Measurements from ENCODE around the gene ADARB1.

ADARB1 gene

DNA sequence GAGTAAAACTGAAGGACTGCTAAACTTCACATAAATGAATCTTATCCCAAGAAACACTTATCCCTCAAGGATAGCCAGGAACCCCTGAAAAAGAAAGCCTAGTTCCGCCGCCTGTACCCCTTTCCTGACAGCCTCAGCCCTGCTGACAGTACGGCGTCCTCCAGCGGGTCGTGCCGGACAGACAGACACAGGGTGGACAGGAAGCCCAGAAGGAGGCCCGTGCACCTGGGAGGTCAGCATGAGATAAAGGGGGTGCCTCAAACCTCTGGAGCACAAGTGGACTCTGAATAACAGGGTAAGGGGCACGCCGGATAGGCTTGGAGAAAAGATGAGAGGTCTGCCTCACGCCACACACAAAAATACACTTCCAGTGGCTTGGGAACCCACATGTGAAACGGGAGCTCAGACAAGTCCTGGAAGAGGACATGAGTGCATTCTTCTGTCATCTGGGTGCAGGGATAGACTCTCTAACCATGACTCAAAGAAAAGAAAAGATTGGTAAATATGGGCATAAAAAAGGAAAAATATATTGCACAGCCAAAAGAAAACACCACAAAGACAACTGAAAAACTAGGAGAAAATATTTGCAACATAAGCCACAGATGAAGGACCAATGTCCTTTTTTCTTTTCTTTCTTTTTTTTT lies 17.3 kb upstream of the ADARB1 start:
- DNase-seq, result no peak

DNA sequence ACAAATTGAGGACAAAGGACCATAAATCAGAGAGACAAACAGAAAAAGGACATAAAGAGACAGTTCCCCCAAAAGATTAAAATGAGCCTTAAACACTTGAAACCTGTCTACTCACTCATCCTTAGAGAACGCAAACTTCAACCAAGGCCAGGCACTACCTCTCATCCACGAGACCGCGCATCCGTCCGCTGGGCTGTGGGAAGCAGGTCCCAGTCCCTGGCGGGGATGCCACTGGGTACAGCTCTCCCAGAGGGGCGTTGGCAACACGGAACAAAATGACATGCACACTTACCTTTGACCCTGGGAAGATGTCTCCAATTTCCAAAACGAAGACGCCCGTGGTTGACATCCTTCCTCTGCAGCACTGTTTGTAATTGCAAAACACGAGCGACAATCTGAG lies 16.5 kb upstream of the ADARB1 start:
- no peak for DNase-seq

DNA sequence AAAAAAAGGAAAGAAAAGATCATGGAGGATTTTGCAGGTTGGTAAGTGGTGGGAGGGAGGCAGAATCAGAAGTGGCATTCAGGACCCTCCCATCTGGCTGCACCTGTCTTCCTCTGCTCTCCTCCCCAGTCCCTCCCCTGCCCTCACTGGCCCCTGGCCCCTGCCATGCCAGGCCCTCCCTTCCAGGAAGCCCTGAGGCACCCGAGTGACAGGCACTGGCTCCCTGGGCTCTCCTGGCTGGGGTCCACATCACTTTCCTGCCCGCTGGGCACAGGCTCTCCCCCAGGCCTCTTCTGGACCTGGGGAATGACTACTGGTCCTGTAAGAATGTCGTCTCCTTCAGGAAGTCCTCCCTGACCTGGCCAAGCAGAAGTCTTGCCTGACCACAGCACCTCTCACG lies 15.3 kb upstream of the ADARB1 start:
- DNase-seq, result no peak

DNA sequence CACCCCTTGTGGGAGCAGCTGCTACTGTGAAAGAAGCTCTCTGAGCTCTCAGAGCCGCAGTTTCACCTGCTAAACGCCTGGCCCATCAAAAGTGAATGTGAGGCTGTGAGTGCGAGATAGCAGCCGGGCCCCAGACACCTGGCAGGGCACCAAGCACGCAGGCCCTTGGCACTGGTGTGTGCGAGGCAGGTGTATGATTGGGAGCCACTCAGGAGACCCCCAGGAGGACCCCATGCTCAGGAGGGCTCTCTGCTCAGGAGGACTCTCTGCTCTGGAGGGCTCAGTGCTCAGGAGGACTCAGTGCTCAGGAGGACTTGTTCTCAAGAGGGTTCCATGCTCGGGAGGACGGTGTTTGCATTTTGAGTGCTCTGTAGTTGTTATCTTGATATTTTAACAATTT lies 14.3 kb upstream of the ADARB1 start:
- no peak for DNase-seq

DNA sequence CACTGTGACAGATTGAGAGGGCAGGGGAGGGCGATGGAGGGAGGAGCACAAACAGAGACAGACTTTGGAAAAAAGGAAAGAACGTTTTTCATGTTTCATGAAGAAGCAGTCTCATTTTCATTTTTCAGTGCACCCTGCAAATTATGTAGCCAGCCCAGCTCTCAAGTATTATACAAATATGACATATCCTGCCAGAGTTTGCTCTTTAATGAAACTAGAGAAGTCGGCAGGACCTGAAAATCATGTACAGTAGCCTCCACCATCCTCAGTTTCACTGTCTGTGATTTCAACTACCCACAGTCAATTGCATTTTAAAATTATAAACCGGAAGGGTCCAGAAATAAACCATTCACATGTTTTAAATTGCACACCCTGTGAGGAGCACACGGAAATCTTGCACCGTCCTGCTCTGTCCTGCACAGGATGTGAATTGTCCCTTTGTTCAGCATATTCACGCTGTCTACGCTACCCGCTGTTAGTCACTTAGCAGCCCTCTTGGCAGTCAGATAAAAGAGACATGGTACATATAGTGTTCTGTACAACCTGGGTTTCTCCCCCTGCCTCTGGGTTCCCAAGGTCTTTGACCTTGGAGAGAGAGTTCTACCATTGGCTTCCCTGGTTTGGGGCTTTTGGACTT lies 13.6 kb upstream of the ADARB1 start:
- no peak for DNase-seq

DNA sequence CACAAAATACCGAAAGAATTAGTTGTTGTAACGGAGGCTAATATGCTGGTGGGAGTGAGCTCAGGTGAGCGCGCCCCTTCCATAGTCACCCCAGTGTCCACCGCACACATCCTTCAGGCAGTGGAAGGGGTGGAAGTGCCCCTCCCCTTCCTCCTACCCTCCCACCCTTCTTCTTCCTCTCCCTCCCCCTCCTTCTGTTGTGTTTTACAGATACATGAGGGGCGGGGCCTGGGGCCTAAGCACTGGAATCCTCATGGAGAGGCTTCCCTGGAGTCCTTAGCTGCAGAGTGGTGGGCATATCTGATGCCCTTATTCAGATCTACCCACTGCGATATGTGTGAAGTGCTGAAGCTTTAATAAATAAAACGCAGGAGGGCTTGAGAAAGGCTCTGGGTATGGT lies 10.3 kb upstream of the ADARB1 start:
- DNase-seq, result no peak

DNA sequence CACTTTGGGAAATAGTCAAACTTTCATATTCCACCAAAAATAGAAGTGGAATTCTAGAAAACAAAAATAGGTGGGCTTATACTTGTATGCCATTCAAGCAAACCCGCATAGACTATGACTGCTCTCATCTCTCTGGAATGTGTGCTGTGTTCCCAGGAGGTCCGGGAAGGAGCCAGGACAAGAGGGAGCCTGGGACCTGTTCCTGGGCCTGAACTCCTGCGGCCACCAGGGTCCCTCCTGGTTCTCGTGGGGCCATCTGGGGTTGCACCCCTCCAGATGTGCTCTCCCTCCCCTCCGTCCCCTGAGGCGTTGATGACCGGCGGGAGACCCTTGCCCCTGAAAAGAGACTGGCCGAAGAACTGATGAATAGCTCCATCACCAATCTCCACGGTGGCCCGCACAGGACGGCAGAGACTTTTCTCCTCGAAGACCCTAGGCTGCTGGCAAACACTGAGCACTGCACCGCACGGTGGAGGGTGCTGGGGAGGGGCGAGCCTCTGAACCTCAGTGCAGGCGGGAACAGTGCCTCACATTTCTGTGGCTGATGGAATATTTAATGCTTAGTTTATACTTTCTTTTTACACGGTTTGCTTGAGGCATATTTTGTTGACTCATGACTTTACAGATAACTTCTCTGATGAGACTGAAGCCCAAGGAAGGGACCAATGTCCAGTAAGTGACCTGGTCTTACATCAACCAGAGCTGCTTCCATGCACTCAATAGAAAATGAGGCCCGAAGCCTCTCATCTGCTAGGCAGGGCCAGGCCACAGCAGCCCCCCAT lies 9.6 kb upstream of the ADARB1 start:
- DNase-seq, result no peak

DNA sequence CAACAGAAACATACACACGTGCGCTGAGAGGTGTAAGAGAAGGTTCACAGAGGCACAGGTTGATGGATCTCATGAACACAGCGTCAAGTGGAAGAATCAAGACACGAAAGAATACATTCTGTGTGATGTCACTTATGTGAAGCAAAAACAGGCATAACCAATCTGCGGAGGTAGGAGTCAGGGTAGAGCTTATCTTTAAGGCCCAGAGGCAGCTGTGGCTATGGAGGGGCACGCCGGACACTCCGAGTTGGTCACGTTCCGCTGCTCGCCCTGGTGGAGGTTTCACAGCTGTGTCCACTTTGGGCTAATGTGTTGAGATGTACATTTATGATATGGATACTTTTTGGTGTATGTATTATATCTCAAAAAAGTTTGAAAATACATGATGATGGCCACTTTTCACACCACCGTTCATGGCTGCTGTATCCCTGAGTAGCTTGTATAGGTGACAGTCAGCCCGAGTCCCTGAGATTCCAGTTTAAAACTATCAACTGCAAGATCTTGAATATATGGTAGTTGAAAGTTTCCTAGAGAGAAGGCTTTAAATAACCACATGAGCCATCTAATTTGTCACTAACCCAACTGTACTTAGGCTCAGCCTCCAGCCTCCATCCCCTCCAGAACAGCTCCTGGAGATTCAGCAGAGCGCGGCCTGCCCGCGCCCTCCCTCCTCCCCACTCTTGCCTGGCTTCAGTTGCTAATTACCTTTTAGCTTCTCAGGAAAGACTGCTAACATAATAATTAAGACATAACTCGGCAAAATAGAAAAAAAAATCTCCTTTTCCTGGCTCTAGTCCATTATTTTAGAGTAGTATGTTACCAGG lies 6.7 kb upstream of the ADARB1 start:
- no peak for DNase-seq

DNA sequence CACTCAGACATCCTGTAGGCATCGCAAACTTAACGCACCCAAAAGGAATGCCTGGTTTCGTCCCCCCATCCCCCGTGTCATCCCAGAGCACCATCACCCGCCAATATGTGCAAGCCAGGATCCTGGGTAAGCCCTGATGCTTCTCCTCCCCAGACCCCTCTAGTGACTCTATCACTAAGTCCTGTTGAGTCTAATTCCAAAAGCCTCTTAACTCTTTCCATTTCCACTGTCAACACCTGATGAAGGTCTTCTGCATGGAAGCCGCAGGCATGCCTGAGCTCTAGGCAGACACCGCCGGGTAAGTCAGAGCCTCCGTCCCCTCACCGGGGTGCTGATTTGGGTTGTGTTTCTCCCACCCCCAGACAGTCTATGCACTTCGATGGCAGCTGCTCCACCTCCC lies 5.3 kb upstream of the ADARB1 start:
- no peak for DNase-seq

DNA sequence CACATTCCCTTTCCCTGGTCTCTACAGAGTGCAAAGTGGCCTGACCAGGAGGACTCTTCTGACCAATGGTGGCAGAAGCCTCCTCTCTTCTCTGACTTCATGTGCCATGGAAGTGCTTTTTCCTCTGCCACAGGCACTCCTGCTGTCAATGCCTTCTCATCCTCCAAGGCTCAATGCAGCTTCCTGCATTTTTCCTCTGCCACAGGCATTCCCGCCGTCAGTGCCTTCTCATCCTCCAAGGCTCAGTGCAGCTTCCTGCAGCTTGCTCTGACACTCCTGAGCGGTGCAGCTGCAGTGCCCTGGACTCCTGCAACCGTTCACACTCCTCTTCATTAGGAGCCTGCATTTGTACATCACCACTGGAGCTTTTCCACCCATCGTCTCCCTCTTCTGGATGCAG lies 4.7 kb upstream of the ADARB1 start:
- no peak for DNase-seq

DNA sequence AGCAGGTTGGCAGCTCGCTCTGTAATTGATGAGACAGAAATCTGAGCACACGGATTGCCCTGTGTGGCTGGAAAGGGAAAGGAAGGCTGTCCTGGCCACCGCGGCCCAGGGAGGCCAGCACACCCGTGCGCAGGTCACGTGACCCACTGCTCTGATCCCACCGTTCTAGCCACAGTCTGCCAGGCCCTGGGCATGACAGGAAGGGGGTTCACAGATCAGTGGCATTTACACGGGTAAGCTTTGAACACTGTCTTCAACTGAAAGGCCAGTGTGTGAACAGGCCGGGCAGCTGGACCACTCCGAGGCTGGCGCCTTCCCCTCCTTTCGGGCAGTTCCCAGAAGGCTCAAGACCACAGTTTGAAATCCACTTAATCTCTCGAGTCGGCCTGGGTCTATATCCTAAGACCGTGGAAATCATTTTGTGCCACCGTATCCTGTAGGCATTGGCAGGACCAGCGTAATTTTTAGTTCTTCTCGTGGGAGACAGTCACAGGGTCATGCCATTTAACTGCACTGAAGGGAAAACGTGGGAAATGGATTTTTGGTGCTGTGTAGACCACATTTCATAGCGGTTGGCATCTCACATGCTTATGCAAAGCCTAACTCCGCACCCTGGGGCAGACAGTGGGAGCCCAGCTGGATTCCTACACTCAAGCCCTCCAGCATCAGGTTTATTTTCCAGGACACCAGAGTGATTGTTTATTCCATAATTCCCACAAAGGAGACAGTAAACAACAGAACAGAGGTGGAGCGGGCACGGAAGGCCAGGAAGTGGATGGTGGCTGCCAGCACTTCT lies 3.1 kb upstream of the ADARB1 start:
- no peak for DNase-seq

DNA sequence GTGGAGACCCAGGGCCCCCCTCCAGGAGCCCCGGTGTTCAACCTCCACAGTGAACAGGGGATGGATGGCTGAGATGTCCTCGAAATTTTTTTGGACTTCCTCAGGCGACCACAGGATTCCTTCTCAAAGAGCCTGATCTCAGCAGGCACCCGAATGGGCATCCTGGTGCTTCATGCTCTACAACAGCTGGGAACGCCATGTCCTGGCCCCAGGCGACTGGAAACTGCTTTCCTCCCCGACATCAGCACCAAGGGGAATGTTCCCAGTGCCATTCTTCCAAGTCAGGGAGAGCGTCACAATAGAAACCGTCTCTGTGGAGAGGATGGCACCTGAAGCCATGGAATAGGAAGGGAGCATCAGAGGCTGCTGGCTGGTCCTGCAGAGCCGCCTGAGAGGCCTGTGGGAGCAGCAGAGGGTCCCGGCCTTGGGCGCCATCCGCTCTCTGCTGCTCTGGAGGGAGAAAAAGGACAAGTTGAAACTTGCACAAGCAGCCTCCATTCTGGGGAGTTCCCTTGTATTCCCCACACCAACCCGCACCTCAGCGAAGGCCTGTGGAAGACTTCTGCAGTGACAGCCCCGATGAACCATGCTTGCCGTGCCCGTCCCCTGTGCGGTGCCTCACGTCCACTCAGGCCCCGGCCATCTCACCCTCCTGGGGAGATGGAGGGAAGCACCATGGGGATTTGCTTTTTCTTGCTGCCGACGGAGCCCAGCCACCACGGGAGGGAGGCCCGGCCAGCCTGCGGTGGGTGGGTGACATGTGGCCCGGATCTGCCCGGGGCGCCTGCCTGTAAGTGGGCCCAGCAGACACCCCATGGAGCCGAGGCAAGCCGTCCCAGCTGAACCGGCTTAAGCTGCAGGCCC lies 2.3 kb upstream of the ADARB1 start:
- no peak for DNase-seq

DNA sequence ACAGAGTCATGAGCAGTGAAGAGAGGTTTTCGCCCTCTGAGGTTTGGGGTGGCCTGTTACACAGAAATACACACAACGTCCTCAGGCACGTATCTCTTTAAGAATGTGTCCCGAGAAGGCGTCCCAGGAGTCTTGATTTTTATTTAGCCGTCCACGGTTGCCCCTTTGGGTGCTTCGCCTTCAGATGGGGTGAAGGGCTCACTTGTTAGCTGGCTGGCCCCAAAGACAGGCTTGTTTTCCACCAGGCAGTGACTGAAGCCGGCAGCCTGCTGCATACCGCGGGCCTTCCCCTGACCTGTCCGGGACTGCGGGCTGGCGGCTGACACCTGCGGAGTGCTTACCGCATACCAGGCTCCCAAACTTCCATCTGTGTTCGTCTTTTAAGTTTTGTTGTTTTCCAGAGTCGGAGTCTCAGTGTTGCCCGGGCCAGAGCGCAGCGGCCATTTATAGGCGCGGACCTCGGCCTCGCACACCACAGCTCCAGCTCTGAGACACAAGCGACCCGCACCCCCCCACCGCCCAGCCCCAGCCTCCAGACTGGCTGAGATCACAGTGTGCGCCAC lies 1.6 kb upstream of the ADARB1 start:
- no peak for DNase-seq

DNA sequence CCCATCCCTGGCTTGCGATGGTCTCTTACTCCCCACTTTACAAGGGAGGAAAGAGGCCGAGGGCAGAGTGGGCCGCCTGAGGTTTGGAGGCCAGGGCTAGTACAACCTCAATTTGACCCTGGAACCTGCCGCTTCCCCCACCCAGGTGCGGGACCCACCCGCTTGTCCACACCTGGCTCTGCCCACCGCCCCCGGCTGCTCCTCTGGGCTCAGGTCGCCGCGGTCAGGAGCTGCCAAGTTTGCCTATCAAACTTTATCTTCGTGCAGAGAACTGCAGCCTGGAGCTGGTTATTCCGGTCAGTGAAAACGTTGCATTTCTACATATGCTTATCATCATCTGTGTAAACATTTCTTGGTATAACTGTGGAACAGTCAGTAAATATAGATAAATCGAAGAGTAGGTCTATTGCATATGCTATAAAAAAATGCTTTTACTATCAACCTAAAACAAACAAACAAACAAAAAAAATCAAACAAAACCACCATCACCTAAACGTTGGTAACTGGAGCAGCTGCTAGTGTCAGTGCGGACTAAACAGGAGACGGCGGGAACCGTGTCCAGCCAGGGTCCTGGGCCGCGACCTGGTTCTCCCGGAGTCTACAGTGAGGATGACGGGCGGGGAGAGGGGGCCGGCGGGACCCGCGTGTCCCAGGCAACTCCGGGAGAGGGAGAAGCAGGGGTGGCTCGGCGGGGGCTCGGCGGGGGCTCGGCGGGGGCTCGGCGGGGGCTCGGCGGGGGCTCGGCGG lies 906 bp upstream of the ADARB1 start:
- DNase-seq, result no peak

DNA sequence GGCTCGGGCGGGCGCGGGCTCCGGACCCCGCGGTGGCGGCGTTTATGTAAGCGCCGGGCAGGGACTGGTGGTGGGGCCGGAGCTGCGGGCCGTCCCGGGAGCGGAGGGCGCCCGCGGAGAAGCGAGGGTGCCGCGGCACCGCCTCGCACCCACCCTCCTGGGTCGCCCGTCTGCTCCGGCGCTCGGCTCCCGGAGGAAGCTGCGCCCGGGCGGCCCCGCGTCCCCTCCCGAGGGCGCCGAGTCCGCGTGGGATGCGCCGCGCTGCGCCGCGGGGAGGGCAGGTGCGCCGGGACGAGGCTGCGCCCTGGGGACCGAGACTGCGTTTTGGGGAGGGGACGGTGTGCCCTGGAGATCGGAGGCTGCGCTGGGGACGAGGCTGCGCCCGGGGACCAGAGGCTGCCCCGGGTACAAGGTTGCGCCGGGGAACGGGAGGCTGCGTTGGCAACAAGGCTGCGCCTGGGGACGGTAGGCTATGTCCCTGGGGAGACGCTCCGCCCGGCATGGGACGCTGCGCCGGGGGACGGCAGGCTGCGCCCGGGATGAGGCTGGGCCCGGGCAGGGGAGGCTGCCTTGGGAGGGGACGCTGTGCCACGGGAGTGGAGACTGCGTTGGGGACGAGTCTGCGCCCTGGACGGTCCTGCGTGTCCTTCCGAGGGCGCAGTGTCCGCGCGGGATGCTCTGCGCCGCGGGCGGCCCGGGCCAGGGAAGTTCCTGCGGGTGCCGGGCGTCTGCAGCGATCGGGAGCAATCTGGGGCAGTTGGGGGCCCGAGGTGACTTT lies 627 bp downstream of the ADARB1 start:
- no peak for DNase-seq

DNA sequence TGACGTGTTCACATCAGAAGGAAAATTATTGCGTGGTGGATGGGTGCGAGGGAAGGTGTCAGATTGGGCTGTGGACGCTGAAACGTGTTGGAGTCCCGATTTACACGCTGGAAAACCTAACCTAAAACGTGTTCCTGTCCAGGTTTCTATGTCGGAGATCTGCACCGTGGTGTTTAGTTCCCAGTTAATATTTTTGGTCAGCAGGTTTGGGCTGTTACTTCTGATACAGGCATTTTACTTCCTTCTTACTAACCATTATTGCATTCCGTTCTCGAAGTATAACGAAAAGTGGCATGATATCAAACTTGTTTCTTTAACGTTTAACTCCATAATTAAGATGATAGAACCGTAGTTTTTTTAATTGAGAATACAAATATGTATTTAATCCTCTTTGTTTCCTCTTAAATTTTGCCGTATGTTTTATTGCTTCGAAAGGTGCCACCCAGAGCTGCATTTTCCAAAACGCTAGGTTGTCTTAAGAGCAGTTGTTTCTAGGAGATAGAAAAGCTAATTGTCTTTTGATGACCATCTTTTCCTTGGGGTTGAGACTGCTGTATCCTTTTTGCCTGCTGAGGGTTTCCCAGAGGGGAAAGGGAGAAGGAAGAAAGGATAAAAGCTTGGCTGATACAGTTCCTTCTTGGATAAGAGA lies 1.3 kb downstream of the ADARB1 start:
- no peak for DNase-seq

DNA sequence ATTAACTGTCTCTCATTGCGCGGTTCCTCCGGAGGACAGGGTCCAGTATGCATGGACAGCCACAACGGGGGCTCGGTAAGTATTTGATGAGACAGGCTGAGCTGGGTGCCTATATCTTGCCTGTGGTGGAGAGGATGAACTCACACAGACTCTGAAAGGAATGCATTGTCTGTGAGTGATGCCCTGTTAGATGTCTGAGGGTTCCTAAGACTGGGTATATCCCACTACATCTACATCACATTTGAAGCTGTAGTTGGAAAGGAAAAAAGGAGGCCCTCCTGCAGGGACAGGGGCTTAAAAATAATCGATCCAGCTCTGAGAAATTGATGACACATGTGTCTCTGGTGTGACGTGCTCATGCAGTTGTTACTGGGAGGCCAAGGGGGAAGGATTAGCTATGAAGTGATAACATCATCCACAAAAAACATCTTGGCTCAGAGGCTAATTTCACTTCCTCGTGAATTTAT lies 1.9 kb downstream of the ADARB1 start:
- DNase-seq, result no peak

DNA sequence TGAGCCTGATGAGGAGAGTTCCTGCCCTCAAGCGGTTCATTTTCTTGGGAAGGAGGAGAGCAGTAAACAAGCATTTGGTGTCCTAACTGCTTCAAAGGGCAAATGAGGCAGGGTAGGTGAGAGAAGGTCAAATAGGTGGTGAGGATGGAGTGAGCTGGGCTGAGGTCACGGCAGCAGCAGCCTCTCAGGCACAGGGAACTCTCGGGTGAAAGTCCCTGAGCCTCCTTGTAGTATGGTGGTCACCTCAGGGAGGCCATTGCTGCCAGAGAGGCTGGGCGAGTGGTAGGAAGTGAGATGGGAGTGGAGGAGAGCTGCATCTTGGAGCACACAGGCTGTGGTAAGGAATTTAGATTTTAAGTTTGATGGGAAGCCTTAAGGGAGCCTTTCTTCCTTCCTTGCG lies 4.0 kb downstream of the ADARB1 start:
- no peak for DNase-seq

DNA sequence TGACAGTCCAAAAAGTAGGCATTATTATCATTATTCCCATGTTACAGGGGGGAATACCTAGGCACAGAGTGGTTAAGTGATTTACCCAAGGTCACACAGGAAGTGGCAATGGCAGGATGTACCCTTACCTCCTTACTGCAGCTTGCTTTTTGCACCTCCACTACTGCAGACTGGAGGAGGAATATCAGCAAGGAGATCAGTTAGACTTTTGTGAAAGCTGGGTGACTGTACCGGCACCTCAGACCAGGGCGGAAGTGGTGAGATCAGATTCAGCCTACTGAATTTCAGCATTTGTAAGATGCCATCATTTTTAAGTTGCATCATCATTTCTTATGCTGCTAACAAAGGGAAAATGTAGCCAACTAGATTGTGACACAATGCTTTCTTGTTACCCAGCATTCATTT lies 4.5 kb downstream of the ADARB1 start:
- DNase-seq, result no peak
